Measurements from ENCODE around the gene DRICH1.
A peak's percentile ranks its signal among the peaks of the same experiment; 100 is the strongest.
"Not testable (repeated sequence)": the region's sequence is repeated elsewhere in the genome, so short reads cannot be mapped to it uniquely, and the experiment has no call there.

The DRICH1 gene

GRCh38 chr22:23632178-23632577, at the start of gene DRICH1:
DRICH1 (minus strand) TSS chr22:23632321; CDS start chr22:23632023, 298 bp downstream.
- CTCF ChIA-PET: interaction anchor here (1.2 kb wide), 1 partner anchor 135 kb away, joined by 3 read pairs; the partner anchor contains the start of gene CHCHD10
- Mint-ChIP-seq H3K27ac (no peak within 1 kb of the TSS), H3K4me1 (peaks cover 3% of the 10 kb centered on the region), H3K9me3 (no peaks in the 10 kb centered on the region), H3K4me3 (no peak within 1 kb of the TSS), H3K36me3 (no peaks in the 10 kb centered on the region), H3K27me3 (no peaks in the 10 kb centered on the region)
- DNase-seq: no peak

GRCh38 chr22:23681026-23681809, 49.1 kb upstream of the DRICH1 start:
- no peaks in the 10 kb centered on the region for H3K36me3 Mint-ChIP-seq
- CTCF ChIA-PET: no interaction called here
- DNase-seq: no peak
- no peak overlapping the region for H3K4me3 Mint-ChIP-seq
- H3K9me3 Mint-ChIP-seq: no peaks in the 10 kb centered on the region
- H3K27me3 Mint-ChIP-seq: no peaks in the 10 kb centered on the region
- H3K27ac Mint-ChIP-seq: no peak overlapping the region
- H3K4me1 Mint-ChIP-seq: peaks cover 4% of the 10 kb centered on the region

- H3K9me3 Mint-ChIP-seq: no peaks in the 10 kb centered on the region
- peak overlapping the region; percentile 9 for H3K27ac Mint-ChIP-seq
- peaks cover 15% of the 10 kb centered on the region for H3K4me1 Mint-ChIP-seq
- H3K36me3 Mint-ChIP-seq: no peaks in the 10 kb centered on the region
- H3K4me3 Mint-ChIP-seq: no peak overlapping the region
- CTCF ChIA-PET: no interaction called here
- peak; percentile 11 for DNase-seq
- no peaks in the 10 kb centered on the region for H3K27me3 Mint-ChIP-seq
Observed at GRCh38 chr22:23678133-23678532, 46.0 kb upstream of the DRICH1 start.

GRCh38 chr22:23677701-23677995, 45.5 kb upstream of the DRICH1 start:
- H3K27ac Mint-ChIP-seq: no peak overlapping the region

GRCh38 chr22:23676841-23677700, 45.0 kb upstream of the DRICH1 start:
- H3K4me3 Mint-ChIP-seq, H3K27me3 Mint-ChIP-seq, H3K27ac Mint-ChIP-seq, CTCF ChIA-PET, H3K36me3 Mint-ChIP-seq, H3K9me3 Mint-ChIP-seq: not testable (repeated sequence)
- DNase-seq: peak; percentile 16
- peaks cover 21% of the 10 kb centered on the region for H3K4me1 Mint-ChIP-seq

More at GRCh38 chr22:23677701-23677995, 45.5 kb upstream of the DRICH1 start:
- Mint-ChIP-seq H3K4me3 (no peak overlapping the region), H3K36me3 (no peaks in the 10 kb centered on the region), H3K4me1 (peaks cover 20% of the 10 kb centered on the region), H3K9me3 (no peaks in the 10 kb centered on the region), H3K27me3 (no peaks in the 10 kb centered on the region)
- CTCF ChIA-PET: no interaction called here
- DNase-seq: peak; percentile 16

GRCh38 chr22:23675502-23676415, 43.6 kb upstream of the DRICH1 start:
- Mint-ChIP-seq H3K4me3 (no peak overlapping the region), H3K36me3 (no peaks in the 10 kb centered on the region), H3K4me1 (peaks cover 21% of the 10 kb centered on the region), H3K27ac (no peak overlapping the region), H3K9me3 (no peaks in the 10 kb centered on the region), H3K27me3 (no peaks in the 10 kb centered on the region)
- CTCF ChIA-PET: no interaction called here
- peak; percentile 16 for DNase-seq

- H3K36me3 Mint-ChIP-seq, H3K4me3 Mint-ChIP-seq, H3K9me3 Mint-ChIP-seq, H3K27me3 Mint-ChIP-seq: not testable (repeated sequence)
- CTCF ChIA-PET: interaction anchor here (0.7 kb wide), 1 partner anchor 83 kb away, joined by 3 read pairs; no protein-coding TSS in a partner anchor
- peak; percentile 14 for DNase-seq
- Mint-ChIP-seq H3K4me1 (peaks cover 20% of the 10 kb centered on the region), H3K27ac (peak overlapping the region; percentile 56)
Observed at GRCh38 chr22:23674886-23675501, 42.9 kb upstream of the DRICH1 start.

GRCh38 chr22:23673826-23674690, 41.9 kb upstream of the DRICH1 start:
- DNase-seq: no peak
- H3K36me3 Mint-ChIP-seq: peaks cover 2% of the 10 kb centered on the region
- no peaks in the 10 kb centered on the region for H3K27me3 Mint-ChIP-seq
- peaks cover 20% of the 10 kb centered on the region for H3K4me1 Mint-ChIP-seq
- CTCF ChIA-PET: interaction anchor here (0.7 kb wide), 1 partner anchor 82 kb away, joined by 3 read pairs; no protein-coding TSS in a partner anchor
- H3K9me3 Mint-ChIP-seq: peaks cover 1% of the 10 kb centered on the region
- H3K4me3 Mint-ChIP-seq: no peak overlapping the region
- no peak overlapping the region for H3K27ac Mint-ChIP-seq

GRCh38 chr22:23673050-23673620, 41.0 kb upstream of the DRICH1 start:
- Mint-ChIP-seq H3K9me3 (peaks cover 1% of the 10 kb centered on the region), H3K4me1 (peaks cover 20% of the 10 kb centered on the region), H3K4me3 (no peak overlapping the region), H3K27ac (peak overlapping the region; percentile 19), H3K36me3 (peaks cover 2% of the 10 kb centered on the region), H3K27me3 (no peaks in the 10 kb centered on the region)
- DNase-seq: no peak
- CTCF ChIA-PET: no interaction called here

- H3K4me3 Mint-ChIP-seq, H3K27me3 Mint-ChIP-seq, H3K9me3 Mint-ChIP-seq, H3K36me3 Mint-ChIP-seq, CTCF ChIA-PET, H3K27ac Mint-ChIP-seq, DNase-seq: not testable (repeated sequence)
- peaks cover 20% of the 10 kb centered on the region for H3K4me1 Mint-ChIP-seq
Observed at GRCh38 chr22:23672307-23673049, 40.4 kb upstream of the DRICH1 start.

GRCh38 chr22:23671387-23671786, 39.3 kb upstream of the DRICH1 start:
- H3K27ac Mint-ChIP-seq, H3K36me3 Mint-ChIP-seq, H3K27me3 Mint-ChIP-seq, H3K4me3 Mint-ChIP-seq, H3K9me3 Mint-ChIP-seq, CTCF ChIA-PET, DNase-seq: not testable (repeated sequence)
- H3K4me1 Mint-ChIP-seq: peaks cover 19% of the 10 kb centered on the region
